ENCODE measurements around the gene CEP152. TPM values are rescaled to one million over a fixed set of nuclear protein-coding genes. Genes with fewer than 3 reads are reported as not detected.
A peak's percentile ranks its signal among the peaks of the same experiment; 100 is the strongest.
"Not testable (repeated sequence)": the region's sequence is repeated elsewhere in the genome, so short reads cannot be mapped to it uniquely, and the experiment has no call there.

Gene CEP152
- total and polyA plus RNA-seq, 4 donors = 0.30 to 9.7 (median 3.5) TPM

GRCh38 chr15:48855501-48856440, 44.9 kb upstream of the CEP152 start (continued):
- TF ChIP-seq RXRA (IDR thresholded peaks at IDR 0.05) (peak; percentile 23 to 42), ZBTB33 (IDR thresholded peaks at IDR 0.05) (no peak), HNF4A (conservative IDR thresholded peaks at IDR 0.05) (peak; percentile 83 to 86)

GRCh38 chr15:48854434-48854833, 43.6 kb upstream of the CEP152 start:
- not testable (repeated sequence) for H3K4me3 ChIP-seq (ENCODE audit: low read depth in 1 of 3, low read length in 3 of 3); H3K9me3 ChIP-seq (ENCODE audit: control insufficient read depth in 4 of 4, low read length in 3 of 4); DNase-seq (ENCODE audit: low spot score); H3K27me3 ChIP-seq (ENCODE audit: control insufficient read depth in 4 of 4, insufficient read depth in 4 of 4, low read length in 3 of 4); H3K9ac ChIP-seq (ENCODE audit: low read depth in 1 of 2, low read length in 2 of 2); H3K36me3 ChIP-seq (ENCODE audit: control insufficient read depth in 4 of 4, insufficient read depth in 3 of 4, low read depth in 1 of 4, low read length in 3 of 4); H3K27ac ChIP-seq (ENCODE audit: low read depth in 1 of 2, low read length in 2 of 2)
- WGBS = 98% methylated on average over 3 of the region's 3 CpGs
- peaks cover 0 to 10% (median 3%) of the 10 kb centered on the region in 4 donors for H3K4me1 ChIP-seq (ENCODE audit: control insufficient read depth in 4 of 4, insufficient read depth in 4 of 4, low read length in 3 of 4)

- H3K4me3 ChIP-seq (ENCODE audit: low read depth in 1 of 3, low read length in 3 of 3) = no peak overlapping the region
- H3K9ac ChIP-seq (ENCODE audit: low read depth in 1 of 2, low read length in 2 of 2) = no peak overlapping the region
- H3K27ac ChIP-seq (ENCODE audit: low read depth in 1 of 2, low read length in 2 of 2) = no peak overlapping the region
- TF ChIP-seq EGR1 (IDR thresholded peaks at IDR 0.05; ENCODE audit: low read depth in 2 of 2) = no peak
- H3K4me1 ChIP-seq (ENCODE audit: control insufficient read depth in 4 of 4, insufficient read depth in 4 of 4, low read length in 3 of 4) = peaks cover 0 to 10% (median 3%) of the 10 kb centered on the region in 4 donors
- no peak for DNase-seq (ENCODE audit: low spot score)
- H3K9me3 ChIP-seq (ENCODE audit: control insufficient read depth in 4 of 4, low read length in 3 of 4) = no peaks in the 10 kb centered on the region
- no peaks in the 10 kb centered on the region for H3K36me3 ChIP-seq (ENCODE audit: control insufficient read depth in 4 of 4, insufficient read depth in 3 of 4, low read depth in 1 of 4, low read length in 3 of 4)
- H3K27me3 ChIP-seq (ENCODE audit: control insufficient read depth in 4 of 4, insufficient read depth in 4 of 4, low read length in 3 of 4) = no peaks in the 10 kb centered on the region
These were observed 41.1 kb upstream of the CEP152 start for GRCh38 chr15:48851956-48852355.

GRCh38 chr15:48850648-48851047, 39.8 kb upstream of the CEP152 start:
- no peak overlapping the region for H3K27ac ChIP-seq (ENCODE audit: low read depth in 1 of 2, low read length in 2 of 2)
- H3K9me3 ChIP-seq (ENCODE audit: control insufficient read depth in 4 of 4, low read length in 3 of 4) = no peaks in the 10 kb centered on the region
- peaks cover 0 to 6% (median under 1%) of the 10 kb centered on the region in 4 donors for H3K4me1 ChIP-seq (ENCODE audit: control insufficient read depth in 4 of 4, insufficient read depth in 4 of 4, low read length in 3 of 4)
- TF ChIP-seq FOXA2 (IDR thresholded peaks at IDR 0.05) = no peak
- no peak for TF ChIP-seq FOXA1 (IDR thresholded peaks at IDR 0.05)
- TF ChIP-seq MAX (IDR thresholded peaks at IDR 0.05) = no peak
- no peak for TF ChIP-seq GABPA (IDR thresholded peaks at IDR 0.05 in 1 of 2, conservative IDR thresholded peaks at IDR 0.05 in 1 of 2)
- no peak for TF ChIP-seq NR2F2 (IDR thresholded peaks at IDR 0.05)
- TF ChIP-seq EGR1 (IDR thresholded peaks at IDR 0.05; ENCODE audit: low read depth in 2 of 2) = no peak
- TF ChIP-seq RAD21 (IDR thresholded peaks at IDR 0.05) = no peak
- no peaks in the 10 kb centered on the region for H3K36me3 ChIP-seq (ENCODE audit: control insufficient read depth in 4 of 4, insufficient read depth in 3 of 4, low read depth in 1 of 4, low read length in 3 of 4)
- no peaks in the 10 kb centered on the region for H3K27me3 ChIP-seq (ENCODE audit: control insufficient read depth in 4 of 4, insufficient read depth in 4 of 4, low read length in 3 of 4)
- H3K9ac ChIP-seq (ENCODE audit: low read depth in 1 of 2, low read length in 2 of 2) = no peak overlapping the region
- no peak for DNase-seq (ENCODE audit: low spot score)
- 85% methylated on average over 2 of the region's 2 CpGs for WGBS
- H3K4me3 ChIP-seq (ENCODE audit: low read depth in 1 of 3, low read length in 3 of 3) = no peak overlapping the region
